Bronchial epithelial cell (primary cell): ENCODE data around the gene TFE3. TPM values are rescaled to one million over a fixed set of nuclear protein-coding genes. Genes with fewer than 3 reads are reported as not detected.

Experiments used
- total RNA-seq: library from RNA; depleted of rRNA; stranded (reverse); fragments of >200 nt; gene quantifications from 2 replicates; pipeline ENCODE4 v1.2.1, GENCODE V29; 2014

The TFE3 gene
- total RNA-seq, 1 donor from 2014 or later = 8.7 TPM

Other genes with a start within 250 kb of the TFE3 start
- gene HDAC6, start 241.3 kb downstream of the TFE3 start, total RNA-seq = 33.2 and 36.2 TPM in 2 replicates
- not detected in 2 replicates for gene ERAS, start 216.8 kb downstream of the TFE3 start, total RNA-seq
- gene PCSK1N, start 207.7 kb downstream of the TFE3 start, total RNA-seq = 0.26 and 0.51 TPM in 2 replicates
- 28.2 and 35.2 TPM in 2 replicates for gene TIMM17B, start 145.6 kb downstream of the TFE3 start, total RNA-seq
- gene PQBP1, start 145.4 kb downstream of the TFE3 start, total RNA-seq = 101 and 108 TPM in 2 replicates
- gene SLC35A2, start 131.7 kb downstream of the TFE3 start, total RNA-seq = 19.3 and 21.9 TPM in 2 replicates
- 3.2 and 6.8 TPM in 2 replicates for gene PIM2, start 124.3 kb downstream of the TFE3 start, total RNA-seq
- 18.4 and 23.0 TPM in 2 replicates for gene OTUD5, start 85.8 kb downstream of the TFE3 start, total RNA-seq
- gene KCND1, start 71.5 kb downstream of the TFE3 start, total RNA-seq = 0.26 and 0.64 TPM in 2 replicates
- gene GRIPAP1, start 41.1 kb downstream of the TFE3 start, total RNA-seq = 24.5 and 35.8 TPM in 2 replicates
- 1.1 and 2.2 TPM in 2 replicates for gene CCDC120, start 15.6 kb upstream of the TFE3 start, total RNA-seq
- 1.7 and 2.6 TPM in 2 replicates for gene PRAF2, start 30.6 kb upstream of the TFE3 start, total RNA-seq
- 38.5 and 42.1 TPM in 2 replicates for gene WDR45, start 36.5 kb upstream of the TFE3 start, total RNA-seq
- gene GPKOW, start 80.4 kb upstream of the TFE3 start, total RNA-seq = 22.6 and 31.4 TPM in 2 replicates
- 3.7 and 4.6 TPM in 2 replicates for gene MAGIX, start 119.4 kb upstream of the TFE3 start, total RNA-seq
- gene PLP2, start 128.5 kb upstream of the TFE3 start, total RNA-seq = 16.8 and 20.4 TPM in 2 replicates
- gene PRICKLE3, start 143.0 kb upstream of the TFE3 start, total RNA-seq = 12.1 and 13.4 TPM in 2 replicates
- under 0.01 TPM in 2 replicates for gene SYP, start 156.8 kb upstream of the TFE3 start, total RNA-seq
- gene CACNA1F, start 190.0 kb upstream of the TFE3 start, total RNA-seq = under 0.01 TPM in 2 replicates
- gene CCDC22, start 192.1 kb upstream of the TFE3 start, total RNA-seq = 8.2 and 10.6 TPM in 2 replicates
- not detected in 2 replicates for gene FOXP3, start 221.4 kb upstream of the TFE3 start, total RNA-seq
- gene PPP1R3F, start 226.4 kb upstream of the TFE3 start, total RNA-seq = 1.8 and 2.9 TPM in 2 replicates